ENCODE results near the gene HABP2. TPM values are rescaled to one million over a fixed set of nuclear protein-coding genes. Genes with fewer than 3 reads are reported as not detected.

Gene HABP2
- total and polyA plus RNA-seq, 2 experiments from 2014 or later = 0.06 TPM; not detected in 1

DNA sequence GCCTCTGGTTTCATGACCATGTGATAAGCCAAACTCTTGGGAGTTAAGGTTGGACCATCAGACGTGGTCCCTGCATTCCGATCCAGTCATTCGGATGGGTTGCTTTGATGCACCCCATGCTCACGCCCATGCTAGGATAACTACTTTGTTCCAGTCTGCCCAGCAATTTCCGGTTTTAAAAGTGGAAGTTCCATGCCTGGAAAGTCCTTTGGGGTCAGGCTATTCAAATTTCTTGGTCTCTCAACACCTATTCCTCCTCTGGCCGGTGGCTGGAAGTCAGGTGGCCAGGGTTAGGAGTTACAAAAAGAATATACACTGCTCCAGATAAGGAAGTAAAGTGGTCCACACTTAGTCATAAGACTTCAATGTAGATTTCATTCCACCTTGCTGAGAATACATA, 37.7 kb upstream of the HABP2 start:
- H3K36me3 ChIP-seq = no peaks in the 10 kb centered on the region
- no peak for DNase-seq (ENCODE audit: low read depth in 1 of 2, low spot score in 1 of 2)
- no peak overlapping the region for H3K4me3 ChIP-seq
- TF ChIP-seq, protein P1, sequence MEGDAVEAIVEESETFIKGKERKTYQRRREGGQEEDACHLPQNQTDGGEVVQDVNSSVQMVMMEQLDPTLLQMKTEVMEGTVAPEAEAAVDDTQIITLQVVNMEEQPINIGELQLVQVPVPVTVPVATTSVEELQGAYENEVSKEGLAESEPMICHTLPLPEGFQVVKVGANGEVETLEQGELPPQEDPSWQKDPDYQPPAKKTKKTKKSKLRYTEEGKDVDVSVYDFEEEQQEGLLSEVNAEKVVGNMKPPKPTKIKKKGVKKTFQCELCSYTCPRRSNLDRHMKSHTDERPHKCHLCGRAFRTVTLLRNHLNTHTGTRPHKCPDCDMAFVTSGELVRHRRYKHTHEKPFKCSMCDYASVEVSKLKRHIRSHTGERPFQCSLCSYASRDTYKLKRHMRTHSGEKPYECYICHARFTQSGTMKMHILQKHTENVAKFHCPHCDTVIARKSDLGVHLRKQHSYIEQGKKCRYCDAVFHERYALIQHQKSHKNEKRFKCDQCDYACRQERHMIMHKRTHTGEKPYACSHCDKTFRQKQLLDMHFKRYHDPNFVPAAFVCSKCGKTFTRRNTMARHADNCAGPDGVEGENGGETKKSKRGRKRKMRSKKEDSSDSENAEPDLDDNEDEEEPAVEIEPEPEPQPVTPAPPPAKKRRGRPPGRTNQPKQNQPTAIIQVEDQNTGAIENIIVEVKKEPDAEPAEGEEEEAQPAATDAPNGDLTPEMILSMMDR (IDR thresholded peaks at IDR 0.05; ENCODE audit: low read depth, low read length) = no peak
- H3K27me3 ChIP-seq = no peaks in the 10 kb centered on the region
- H3K27ac ChIP-seq = no peak overlapping the region
- no peaks in the 10 kb centered on the region for H3K9me3 ChIP-seq (ENCODE audit: low read depth)
- H3K4me1 ChIP-seq (ENCODE audit: low read depth) = no peaks in the 10 kb centered on the region

DNA sequence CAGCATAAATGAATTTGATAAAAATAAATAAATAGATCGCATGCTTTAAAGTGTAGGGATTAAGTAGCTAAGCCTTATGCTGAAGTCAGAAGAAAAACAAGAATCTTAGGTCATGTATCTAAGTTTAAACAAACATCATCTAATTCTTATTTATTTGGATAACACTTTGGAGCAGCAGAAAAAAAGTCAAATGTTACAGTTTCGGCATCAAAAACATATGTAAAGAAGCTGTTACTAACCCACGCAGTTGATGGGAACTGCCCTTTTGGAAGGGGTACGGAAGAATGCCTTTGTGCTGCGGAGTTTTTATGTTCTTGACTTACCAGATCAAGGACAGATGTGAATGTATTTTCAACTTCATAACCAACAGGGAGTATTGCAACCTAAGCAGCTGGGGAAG, 37.3 kb upstream of the HABP2 start:
- H3K9me3 ChIP-seq (ENCODE audit: low read depth) = no peaks in the 10 kb centered on the region
- no peak overlapping the region for H3K27ac ChIP-seq
- no peaks in the 10 kb centered on the region for H3K4me1 ChIP-seq (ENCODE audit: low read depth)
- TF ChIP-seq, protein P1 (IDR thresholded peaks at IDR 0.05; ENCODE audit: low read depth, low read length) = no peak
- no peak overlapping the region for H3K4me3 ChIP-seq
- no peaks in the 10 kb centered on the region for H3K27me3 ChIP-seq
- H3K36me3 ChIP-seq = no peaks in the 10 kb centered on the region
- no peak for DNase-seq (ENCODE audit: low read depth in 1 of 2, low spot score in 1 of 2)

DNA sequence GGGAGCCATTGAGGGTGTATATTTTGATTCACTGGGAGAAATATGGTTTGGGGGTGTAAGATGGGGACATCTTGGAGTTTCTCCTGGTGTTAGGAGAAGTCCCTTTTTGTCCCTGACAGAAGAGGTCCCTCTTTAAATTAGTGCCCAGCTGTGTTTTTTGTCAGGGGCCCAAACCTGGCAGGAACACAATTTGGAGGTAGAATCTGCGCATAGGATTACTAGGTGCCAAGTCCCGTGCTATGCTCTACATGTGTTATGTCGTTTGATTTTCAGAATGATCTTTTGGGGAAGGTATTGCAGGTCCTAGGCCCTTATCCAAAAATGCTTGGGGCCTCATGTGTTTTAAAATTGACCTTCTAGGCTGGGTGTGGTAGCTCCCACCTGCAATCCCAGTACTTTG, 36.8 kb upstream of the HABP2 start:
- no peaks in the 10 kb centered on the region for H3K9me3 ChIP-seq (ENCODE audit: low read depth)
- H3K4me1 ChIP-seq (ENCODE audit: low read depth) = no peaks in the 10 kb centered on the region
- DNase-seq (ENCODE audit: low read depth in 1 of 2, low spot score in 1 of 2) = no peak
- no peaks in the 10 kb centered on the region for H3K27me3 ChIP-seq
- H3K27ac ChIP-seq = no peak overlapping the region
- H3K36me3 ChIP-seq = no peaks in the 10 kb centered on the region
- H3K4me3 ChIP-seq = no peak overlapping the region
- TF ChIP-seq, protein P1 (IDR thresholded peaks at IDR 0.05; ENCODE audit: low read depth, low read length) = no peak

DNA sequence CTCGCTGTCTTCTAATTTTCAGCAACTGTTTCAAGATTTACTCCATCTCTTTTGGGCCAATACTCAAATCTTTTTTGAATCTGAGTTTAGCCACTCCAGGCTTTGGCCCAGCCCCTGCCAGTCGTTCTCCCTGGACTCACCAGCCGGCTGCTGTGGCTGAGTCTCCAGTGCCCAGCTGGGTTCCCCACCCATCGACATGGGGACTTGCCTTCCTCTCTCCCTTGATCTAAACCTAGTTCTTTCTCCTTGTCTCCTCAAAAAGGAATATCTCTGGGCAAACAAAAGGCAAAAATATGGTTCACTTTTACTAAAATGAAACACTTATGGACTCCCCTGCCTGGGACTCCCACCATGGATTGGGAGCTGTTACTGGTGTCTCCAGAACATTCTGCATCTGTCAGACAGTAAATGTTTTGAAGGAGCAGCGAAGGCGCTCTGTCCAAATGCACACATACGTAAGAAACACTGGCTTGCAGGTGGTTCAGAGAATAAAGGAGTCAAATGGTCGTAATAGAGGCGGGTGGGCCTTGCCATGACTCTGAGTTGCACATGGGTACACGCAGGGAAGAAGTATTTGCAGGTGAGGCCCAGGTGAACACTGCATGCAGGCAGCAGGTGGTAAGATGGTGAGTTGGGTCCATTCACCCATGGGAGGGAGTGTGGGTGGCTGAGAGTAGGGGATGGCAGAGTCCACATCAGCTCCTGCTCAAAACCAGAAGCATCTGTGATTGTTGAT, 35.5 kb upstream of the HABP2 start:
- no peak for DNase-seq (ENCODE audit: low read depth in 1 of 2, low spot score in 1 of 2)
- H3K9me3 ChIP-seq (ENCODE audit: low read depth) = no peaks in the 10 kb centered on the region
- TF ChIP-seq, protein P1 (IDR thresholded peaks at IDR 0.05; ENCODE audit: low read depth, low read length) = no peak
- H3K27ac ChIP-seq = no peak overlapping the region
- no peaks in the 10 kb centered on the region for H3K27me3 ChIP-seq
- H3K4me1 ChIP-seq (ENCODE audit: low read depth) = no peaks in the 10 kb centered on the region
- no peak overlapping the region for H3K4me3 ChIP-seq
- no peaks in the 10 kb centered on the region for H3K36me3 ChIP-seq

DNA sequence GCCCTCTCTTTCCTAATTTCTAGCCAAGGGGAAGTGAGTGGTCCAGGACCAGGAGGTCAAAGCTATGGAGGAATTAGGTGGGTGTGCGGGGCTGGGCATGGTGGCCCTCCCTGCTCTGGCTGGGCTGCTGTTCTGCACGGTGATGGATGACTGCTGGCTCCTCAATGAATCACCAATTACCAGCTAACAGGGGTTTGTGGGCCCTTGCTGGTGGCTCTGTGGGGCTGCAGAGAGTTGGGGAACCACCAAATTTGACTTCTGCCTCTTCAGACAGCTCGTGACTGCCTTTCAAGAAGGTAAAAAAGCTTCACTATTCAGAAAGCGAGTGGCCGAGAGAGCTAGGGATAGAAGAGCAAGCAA, 35.0 kb upstream of the HABP2 start:
- Histone ChIP-seq H3K27ac (no peak overlapping the region), H3K27me3 (no peaks in the 10 kb centered on the region), H3K4me1 (ENCODE audit: low read depth) (no peaks in the 10 kb centered on the region), H3K36me3 (no peaks in the 10 kb centered on the region), H3K9me3 (ENCODE audit: low read depth) (no peaks in the 10 kb centered on the region), H3K4me3 (no peak overlapping the region)
- no peak for DNase-seq (ENCODE audit: low read depth in 1 of 2, low spot score in 1 of 2)
- TF ChIP-seq, protein P1 (IDR thresholded peaks at IDR 0.05; ENCODE audit: low read depth, low read length) = no peak
